Activated CD4-positive, alpha-beta memory T cell treated with anti-CD3 and anti-CD28 coated beads, Interleukin-2, amount 10 ng/mL, durations not matched to agents 7 days and 5 days (primary cell): ENCODE data around the gene KDM4B. TPM values are rescaled to one million over a fixed set of nuclear protein-coding genes. Genes with fewer than 3 reads are reported as not detected.

Experiments
- CTCF ChIA-PET: fragments of 350-600 bp; sonication (Branson Sonifier 250); formaldehyde crosslinking; loops from one replicate; lab custom pipeline; 2021; ENCODE audit warnings: antibody characterized with exemption, inconsistent platforms; lab: Charles Lee
- POLR2A ChIA-PET: fragments of 350-600 bp; sonication (Branson Sonifier 250); formaldehyde crosslinking; loops from one replicate; lab custom pipeline; 2021; ENCODE audit warnings: antibody characterized with exemption; lab: Charles Lee
- DNase-seq: peaks from one replicate; pipeline ENCODE4 v3.0.0-alpha.2; 2020
- H3K27ac Mint-ChIP-seq: one replicate; pipeline ENCODE4 v1.8.0; 2021; ENCODE audit warnings: mild to moderate bottlenecking, mixed read lengths
- H3K27me3 Mint-ChIP-seq: one replicate; pipeline ENCODE4 v1.8.0; 2021; ENCODE audit warnings: mixed read lengths
- H3K36me3 Mint-ChIP-seq: one replicate; pipeline ENCODE4 v1.8.0; 2021; ENCODE audit warnings: low read depth, mixed read lengths
- H3K4me1 Mint-ChIP-seq: one replicate; pipeline ENCODE4 v1.8.0; 2021; ENCODE audit warnings: mixed read lengths
- H3K4me3 Mint-ChIP-seq: one replicate; pipeline ENCODE4 v1.8.0; 2021; ENCODE audit warnings: mild to moderate bottlenecking, mixed read lengths
- H3K9me3 Mint-ChIP-seq: one replicate; pipeline ENCODE4 v1.8.0; 2021; ENCODE audit warnings: mixed read lengths
- total RNA-seq, 2 experiments: library from RNA; stranded (reverse); gene quantifications; one replicate each; pipeline ENCODE4 v1.2.3, GENCODE V29; 2021

KDM4B gene
- total RNA-seq, 2 experiments from 2014 or later = 46.3 to 50.9 TPM

DNA sequence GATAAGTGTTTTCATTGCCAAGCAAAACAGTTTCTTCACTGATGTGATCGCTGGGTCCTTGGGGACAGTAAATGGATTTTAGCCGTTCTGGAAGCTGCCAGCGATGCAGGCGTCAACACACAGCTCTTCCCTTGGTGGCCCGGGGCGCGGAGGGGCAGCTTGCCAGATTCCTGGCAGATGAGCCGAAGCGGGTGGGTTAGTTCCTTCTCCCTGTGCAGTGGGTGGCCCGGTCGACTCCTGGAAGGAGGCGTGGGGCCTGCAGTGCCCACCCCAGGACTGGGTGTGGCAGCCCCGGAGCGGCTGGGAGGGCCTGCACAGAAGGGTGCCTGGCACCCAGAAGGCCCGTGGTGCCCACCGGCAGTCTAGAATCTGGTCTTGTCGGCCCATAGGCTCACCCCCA is 69.0 kb downstream of the KDM4B start:
- ChIA-PET CTCF (interaction anchor here (0.6 kb wide), 1 partner anchor 228 kb away, joined by 3 read pairs; no protein-coding TSS in a partner anchor), POLR2A (no interaction called here)
- no peak overlapping the region for H3K4me3 Mint-ChIP-seq
- H3K27ac Mint-ChIP-seq = no peak overlapping the region
- no peaks in the 10 kb centered on the region for H3K4me1 Mint-ChIP-seq
- H3K27me3 Mint-ChIP-seq = no peaks in the 10 kb centered on the region
- no peaks in the 10 kb centered on the region for H3K36me3 Mint-ChIP-seq
- H3K9me3 Mint-ChIP-seq = no peaks in the 10 kb centered on the region
- DNase-seq = no peak

DNA sequence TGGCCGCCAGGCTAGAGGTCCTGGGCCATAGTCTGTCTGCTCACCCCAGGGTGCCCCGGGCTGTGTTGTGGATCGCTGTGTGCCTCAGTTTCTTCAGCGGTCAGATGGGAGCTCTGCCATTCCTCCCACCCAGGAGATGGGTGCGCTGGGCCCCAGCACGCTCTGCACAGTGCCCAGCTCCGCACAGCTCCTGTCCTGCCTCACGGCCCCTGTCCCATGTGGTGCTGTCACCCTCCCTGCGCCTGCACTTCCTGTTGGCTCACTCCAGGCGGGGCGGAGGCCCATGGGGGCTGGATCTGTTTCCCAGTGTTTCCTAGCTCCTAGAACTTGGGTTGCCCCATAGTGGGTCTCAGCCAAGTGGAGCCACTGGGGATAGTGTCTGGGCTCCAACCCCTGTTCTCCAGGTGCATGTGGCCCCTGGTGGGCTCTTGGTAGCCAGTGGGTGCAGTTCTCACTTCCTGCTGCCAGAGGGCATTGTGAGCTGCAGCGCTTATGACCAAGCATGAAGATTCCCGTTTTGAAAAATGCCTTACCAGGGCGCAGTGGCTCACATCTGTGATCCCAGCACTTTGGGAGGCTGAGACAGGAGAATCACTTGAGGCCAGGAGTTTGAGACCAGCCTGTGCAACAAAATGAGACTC is 69.8 kb downstream of the KDM4B start:
- POLR2A ChIA-PET = no interaction called here
- no peaks in the 10 kb centered on the region for H3K36me3 Mint-ChIP-seq
- no peaks in the 10 kb centered on the region for H3K27me3 Mint-ChIP-seq
- no peaks in the 10 kb centered on the region for H3K4me1 Mint-ChIP-seq
- CTCF ChIA-PET = no interaction called here
- H3K9me3 Mint-ChIP-seq = no peaks in the 10 kb centered on the region
- H3K27ac Mint-ChIP-seq = no peak overlapping the region
- DNase-seq = no peak
- H3K4me3 Mint-ChIP-seq = no peak overlapping the region

DNA sequence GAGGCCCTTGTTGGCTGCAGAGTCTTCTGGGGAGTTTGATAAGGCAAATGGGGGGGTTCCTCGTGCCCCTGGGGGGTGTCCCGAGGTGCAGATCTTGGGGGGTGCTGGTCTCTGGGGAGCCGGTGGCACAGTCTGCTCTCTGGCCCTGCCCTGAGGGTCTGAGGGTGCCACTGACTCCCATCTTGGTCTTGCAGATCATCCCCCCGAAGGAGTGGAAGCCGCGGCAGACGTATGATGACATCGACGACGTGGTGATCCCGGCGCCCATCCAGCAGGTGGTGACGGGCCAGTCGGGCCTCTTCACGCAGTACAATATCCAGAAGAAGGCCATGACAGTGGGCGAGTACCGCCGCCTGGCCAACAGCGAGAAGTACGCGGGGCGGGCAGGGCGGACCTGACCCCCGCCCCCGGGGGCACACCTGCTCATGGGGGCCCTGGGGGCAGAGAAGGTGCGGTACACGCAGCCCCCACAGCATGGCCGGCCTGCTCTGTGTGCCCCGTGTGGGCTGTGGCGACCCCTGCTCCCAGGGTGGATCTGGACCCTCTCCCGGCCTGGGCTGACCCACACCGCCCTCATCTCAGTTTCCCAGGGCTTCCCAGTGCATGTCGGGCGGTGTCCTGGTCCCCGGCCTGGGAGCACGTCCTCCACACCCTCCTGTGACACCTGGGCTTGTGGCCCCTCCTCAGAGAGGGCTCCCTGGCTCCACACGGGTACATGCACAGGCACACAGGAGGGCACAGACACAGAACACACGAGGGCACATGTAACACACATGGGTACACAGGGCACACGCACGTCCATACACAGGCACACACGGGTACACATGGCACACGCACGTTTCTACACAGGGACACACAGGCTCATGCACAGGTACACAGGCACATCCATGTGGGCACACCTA is 71.0 kb downstream of the KDM4B start:
- ChIA-PET POLR2A (no interaction called here), CTCF (no interaction called here)
- no peaks in the 10 kb centered on the region for H3K9me3 Mint-ChIP-seq
- peaks cover 4% of the 10 kb centered on the region for H3K36me3 Mint-ChIP-seq
- DNase-seq = no peak
- H3K27ac Mint-ChIP-seq = no peak overlapping the region
- no peak overlapping the region for H3K4me3 Mint-ChIP-seq
- no peaks in the 10 kb centered on the region for H3K27me3 Mint-ChIP-seq
- no peaks in the 10 kb centered on the region for H3K4me1 Mint-ChIP-seq

DNA sequence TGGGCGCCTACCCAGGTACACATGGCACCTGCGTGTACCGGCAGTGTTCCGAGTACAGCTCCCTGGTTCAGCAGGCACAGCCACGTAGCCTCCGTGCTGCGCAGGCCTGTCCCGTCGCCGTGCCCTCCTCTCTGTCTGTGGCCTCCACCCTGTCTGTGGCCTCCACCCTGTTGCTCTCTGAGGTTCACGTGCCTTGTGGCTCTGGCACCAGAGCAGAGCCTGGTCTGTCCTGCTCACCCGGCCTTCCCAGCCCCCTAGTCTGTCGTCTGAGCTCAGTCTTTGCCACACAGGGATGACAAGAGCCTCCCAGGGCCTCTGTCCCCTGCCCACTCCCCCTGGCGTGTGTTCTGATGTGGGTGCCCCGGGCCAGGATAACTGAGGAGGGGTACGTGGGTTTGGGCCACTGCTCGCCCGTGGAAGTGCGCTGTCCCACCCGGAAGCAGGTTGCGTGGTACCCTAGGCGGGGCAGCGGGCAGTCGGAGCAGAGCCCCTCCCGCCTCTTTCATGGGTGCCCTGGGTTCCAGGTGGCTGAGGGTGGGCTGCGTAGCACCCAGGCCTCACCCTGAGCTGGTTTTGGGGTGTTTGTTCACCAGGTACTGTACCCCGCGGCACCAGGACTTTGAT is 71.7 kb downstream of the KDM4B start:
- no peaks in the 10 kb centered on the region for H3K27me3 Mint-ChIP-seq
- no peak overlapping the region for H3K27ac Mint-ChIP-seq
- H3K9me3 Mint-ChIP-seq = no peaks in the 10 kb centered on the region
- no peak for DNase-seq
- POLR2A ChIA-PET = no interaction called here
- CTCF ChIA-PET = no interaction called here
- H3K36me3 Mint-ChIP-seq = peaks cover 4% of the 10 kb centered on the region
- H3K4me1 Mint-ChIP-seq = no peaks in the 10 kb centered on the region
- no peak overlapping the region for H3K4me3 Mint-ChIP-seq

DNA sequence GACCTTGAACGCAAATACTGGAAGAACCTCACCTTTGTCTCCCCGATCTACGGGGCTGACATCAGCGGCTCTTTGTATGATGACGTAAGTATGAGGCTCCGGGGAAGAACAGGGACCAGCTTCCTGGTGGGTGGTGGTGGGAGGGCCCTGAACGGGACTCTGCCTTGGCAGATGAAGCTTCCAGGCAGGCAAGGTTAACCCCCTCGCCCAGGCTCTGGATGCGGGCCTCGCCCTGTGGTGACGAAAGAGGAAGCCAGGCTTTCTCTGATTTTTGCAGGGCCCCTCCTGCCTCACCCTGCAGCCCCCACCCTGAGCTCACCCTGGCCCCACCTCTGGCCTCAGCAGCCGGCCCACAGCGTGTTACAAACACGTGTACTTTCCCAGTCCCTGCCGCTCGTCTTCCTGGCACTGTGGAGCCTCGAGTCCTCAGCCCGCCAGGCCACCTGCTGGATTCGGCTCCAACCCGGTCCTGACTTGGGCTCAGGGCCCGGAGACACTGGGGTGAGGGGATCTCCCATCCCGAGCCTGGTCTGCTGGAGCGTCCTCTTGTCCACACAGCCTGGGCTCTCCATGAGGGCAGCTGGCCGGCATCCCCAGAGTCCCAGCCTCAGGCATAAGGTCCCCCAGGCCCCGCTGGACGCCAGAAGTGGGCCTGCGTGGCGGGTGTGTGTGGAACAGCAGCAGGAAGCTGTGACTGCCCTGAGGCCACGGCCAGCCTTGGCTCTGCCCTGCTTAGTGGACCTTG is 72.4 kb downstream of the KDM4B start:
- Mint-ChIP-seq H3K36me3 (peaks cover 4% of the 10 kb centered on the region), H3K9me3 (no peaks in the 10 kb centered on the region), H3K27me3 (no peaks in the 10 kb centered on the region), H3K27ac (no peak overlapping the region), H3K4me3 (no peak overlapping the region), H3K4me1 (no peaks in the 10 kb centered on the region)
- POLR2A ChIA-PET = no interaction called here
- no peak for DNase-seq
- CTCF ChIA-PET = no interaction called here

DNA sequence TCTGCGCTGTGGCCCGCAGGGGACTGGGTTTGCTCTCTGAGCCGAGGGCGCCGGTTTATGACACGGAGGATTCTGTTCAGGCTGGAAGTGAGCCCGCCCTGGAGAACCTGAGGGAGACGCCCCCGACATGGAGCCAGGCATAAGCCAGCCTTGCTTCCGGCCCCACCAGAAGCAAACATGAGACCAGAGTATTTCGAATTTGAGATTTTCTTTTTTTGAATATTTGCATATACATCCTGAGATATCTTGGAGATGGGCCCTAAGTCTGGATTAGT is 72.9 kb downstream of the KDM4B start:
- no peaks in the 10 kb centered on the region for H3K9me3 Mint-ChIP-seq
- no peak overlapping the region for H3K27ac Mint-ChIP-seq
- no peak for DNase-seq
- peaks cover 4% of the 10 kb centered on the region for H3K36me3 Mint-ChIP-seq
- ChIA-PET POLR2A (no interaction called here), CTCF (no interaction called here)
- no peaks in the 10 kb centered on the region for H3K27me3 Mint-ChIP-seq
- no peaks in the 10 kb centered on the region for H3K4me1 Mint-ChIP-seq
- no peak overlapping the region for H3K4me3 Mint-ChIP-seq

DNA sequence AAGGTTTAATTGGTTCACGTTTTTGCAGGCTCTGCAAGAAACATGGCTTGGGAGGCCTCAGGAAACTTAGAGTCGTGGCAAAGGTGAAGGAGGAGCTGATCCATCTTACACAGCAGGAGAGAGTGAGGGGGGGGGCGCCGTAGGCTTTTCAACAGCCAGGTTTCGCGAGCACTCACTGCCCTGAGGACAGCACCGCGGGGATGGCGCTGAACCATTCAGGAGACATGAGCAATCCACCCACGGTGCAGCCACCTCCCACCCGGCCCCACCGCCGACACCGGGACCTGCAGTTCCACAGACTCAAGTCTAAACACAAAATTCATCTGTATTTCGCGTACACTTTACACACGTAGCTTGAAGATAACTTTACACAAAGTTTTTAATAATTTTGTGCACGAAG is 73.6 kb downstream of the KDM4B start:
- POLR2A ChIA-PET = no interaction called here
- Mint-ChIP-seq H3K9me3 (no peaks in the 10 kb centered on the region), H3K27ac (no peak overlapping the region), H3K27me3 (no peaks in the 10 kb centered on the region), H3K4me3 (no peak overlapping the region), H3K4me1 (no peaks in the 10 kb centered on the region), H3K36me3 (peaks cover 4% of the 10 kb centered on the region)
- DNase-seq = no peak
- CTCF ChIA-PET = interaction anchor here (0.6 kb wide), 1 partner anchor 14 kb away, joined by 4 read pairs; no protein-coding TSS in a partner anchor

DNA sequence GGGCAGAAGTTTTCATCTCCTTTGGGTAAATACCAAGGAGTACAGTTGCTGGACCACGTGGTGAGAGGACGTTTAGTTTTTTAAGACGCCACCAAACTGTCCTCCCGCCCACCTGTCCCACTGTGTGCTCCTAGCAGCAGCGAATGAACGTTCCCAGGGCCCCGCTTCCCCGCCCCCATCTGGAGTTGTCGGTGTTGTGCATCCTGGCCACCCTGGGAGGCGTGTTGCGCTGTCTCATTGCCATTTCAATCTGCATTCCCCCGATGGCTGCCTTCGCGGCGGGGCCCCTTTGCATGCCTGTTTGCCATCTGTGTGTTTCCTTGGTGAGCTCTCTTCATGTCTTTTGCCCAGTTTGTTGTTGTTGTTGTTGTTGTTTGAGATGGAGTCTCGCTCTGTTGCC is 76.1 kb downstream of the KDM4B start:
- POLR2A ChIA-PET = no interaction called here
- H3K27ac Mint-ChIP-seq = peak overlapping the region; percentile 23
- H3K27me3 Mint-ChIP-seq = no peaks in the 10 kb centered on the region
- CTCF ChIA-PET = interaction anchor here (1.1 kb wide), 1 partner anchor 235 kb away, joined by 3 read pairs; no protein-coding TSS in a partner anchor
- no peaks in the 10 kb centered on the region for H3K4me1 Mint-ChIP-seq
- no peak overlapping the region for H3K4me3 Mint-ChIP-seq
- DNase-seq = no peak
- peaks cover 6% of the 10 kb centered on the region for H3K36me3 Mint-ChIP-seq
- H3K9me3 Mint-ChIP-seq = no peaks in the 10 kb centered on the region

DNA sequence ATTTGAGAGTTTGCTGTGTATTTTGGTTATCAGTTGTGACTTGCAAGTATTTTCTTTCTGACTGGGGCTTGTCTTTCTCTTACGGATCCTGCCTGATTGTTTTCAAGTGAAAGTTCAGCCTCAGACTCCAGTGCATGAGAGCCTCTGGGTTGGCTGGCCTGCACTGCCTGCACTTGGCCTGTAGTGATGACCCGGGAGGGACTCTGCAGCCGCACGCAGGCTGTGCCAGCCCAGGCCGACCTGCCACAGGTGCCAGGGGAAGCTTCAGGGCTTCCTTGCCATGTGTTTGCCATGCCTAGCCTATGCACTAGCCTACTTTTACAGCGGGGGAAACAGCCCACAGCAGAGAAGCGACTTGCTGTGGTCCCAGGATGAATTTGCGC is 77.0 kb downstream of the KDM4B start:
- no peak overlapping the region for H3K4me3 Mint-ChIP-seq
- H3K36me3 Mint-ChIP-seq = peaks cover 6% of the 10 kb centered on the region
- no peak overlapping the region for H3K27ac Mint-ChIP-seq
- DNase-seq = no peak
- CTCF ChIA-PET = interaction anchor here (0.8 to 1.1 kb wide), 2 partner anchors 15 to 236 kb away, joined by 3 read pairs; no protein-coding TSS in a partner anchor
- POLR2A ChIA-PET = no interaction called here
- H3K9me3 Mint-ChIP-seq = no peaks in the 10 kb centered on the region
- no peaks in the 10 kb centered on the region for H3K4me1 Mint-ChIP-seq
- no peaks in the 10 kb centered on the region for H3K27me3 Mint-ChIP-seq

DNA sequence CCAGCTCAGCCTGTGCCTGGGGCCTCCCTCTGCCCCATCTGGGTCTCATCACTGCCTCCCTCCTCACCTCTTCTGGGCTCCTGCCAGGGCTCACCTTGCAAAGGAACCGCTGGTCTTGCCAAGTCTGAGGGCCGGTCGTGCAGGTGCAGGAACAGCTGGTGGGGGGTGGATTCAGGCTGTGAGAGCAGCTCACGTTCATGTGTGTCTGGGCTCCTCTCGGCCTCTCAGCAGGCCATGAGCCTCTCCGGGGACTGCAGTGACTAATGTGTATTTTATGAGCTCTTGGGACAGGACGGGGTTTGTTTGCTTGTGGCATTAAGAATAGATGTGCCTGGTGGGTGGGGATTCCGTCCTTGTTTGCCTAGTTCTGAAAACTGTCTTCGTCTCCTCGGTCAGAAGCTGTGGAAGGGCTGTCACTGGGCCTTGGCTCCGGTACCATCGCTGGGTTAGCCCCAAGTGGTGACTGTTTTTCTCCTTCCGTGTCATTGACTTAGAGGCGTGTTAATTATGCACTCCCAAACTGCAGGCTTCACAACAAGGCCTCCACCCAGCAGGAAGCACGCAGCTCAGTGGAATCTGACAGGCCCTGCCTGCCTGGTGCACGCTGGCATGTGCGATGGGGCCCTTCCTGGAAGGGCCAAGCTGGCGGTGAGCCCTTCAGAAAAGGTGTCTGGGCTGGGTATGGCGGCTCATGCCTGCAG is 77.6 kb downstream of the KDM4B start:
- POLR2A ChIA-PET = no interaction called here
- Mint-ChIP-seq H3K36me3 (peaks cover 6% of the 10 kb centered on the region), H3K4me1 (no peaks in the 10 kb centered on the region), H3K9me3 (no peaks in the 10 kb centered on the region), H3K4me3 (no peak overlapping the region), H3K27ac (no peak overlapping the region), H3K27me3 (no peaks in the 10 kb centered on the region)
- CTCF ChIA-PET = interaction anchor here (0.8 to 1.1 kb wide), 2 partner anchors 15 to 237 kb away, joined by 3 read pairs; no protein-coding TSS in a partner anchor
- DNase-seq = no peak

DNA sequence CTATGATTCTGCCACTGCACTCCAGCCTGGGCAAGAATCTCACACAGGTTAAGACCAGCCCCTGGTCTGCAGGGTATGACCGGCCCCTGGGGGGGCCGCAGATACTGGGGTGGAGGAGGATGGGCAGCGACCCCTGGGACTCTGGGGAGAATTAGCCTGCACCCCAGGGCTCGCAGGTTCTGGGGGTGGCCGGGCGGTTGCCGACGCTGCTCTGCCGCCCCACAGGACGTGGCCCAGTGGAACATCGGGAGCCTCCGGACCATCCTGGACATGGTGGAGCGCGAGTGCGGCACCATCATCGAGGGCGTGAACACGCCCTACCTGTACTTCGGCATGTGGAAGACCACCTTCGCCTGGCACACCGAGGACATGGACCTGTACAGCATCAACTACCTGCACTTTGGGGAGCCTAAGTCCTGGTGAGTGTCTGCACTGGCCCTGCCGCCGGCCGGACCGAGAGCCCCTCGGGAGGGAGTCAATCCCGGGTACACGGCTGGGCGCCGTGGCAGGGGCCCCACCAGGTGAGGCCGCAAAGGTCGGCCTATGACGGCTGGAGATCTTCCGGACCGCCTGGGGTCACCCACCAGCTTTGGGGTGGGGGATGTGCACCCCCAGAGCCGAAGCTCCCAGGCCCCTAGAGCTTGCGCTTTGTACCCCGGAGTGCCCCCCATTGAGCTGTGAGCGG is 78.5 kb downstream of the KDM4B start:
- ChIA-PET POLR2A (interaction anchor here (0.6 kb wide), 1 partner anchor 311 kb away, joined by 3 read pairs; no protein-coding TSS in a partner anchor), CTCF (interaction anchor here (1.2 kb wide), 1 partner anchor 119 kb away, joined by 3 read pairs; no protein-coding TSS in a partner anchor)
- no peak overlapping the region for H3K27ac Mint-ChIP-seq

More for the DNA sequence above, 78.5 kb downstream of the KDM4B start:
- Mint-ChIP-seq H3K36me3 (peaks cover 6% of the 10 kb centered on the region), H3K9me3 (no peaks in the 10 kb centered on the region), H3K27me3 (no peaks in the 10 kb centered on the region), H3K4me3 (no peak overlapping the region), H3K4me1 (no peaks in the 10 kb centered on the region)
- DNase-seq = no peak
